ENCODE measurements around the gene KLK8.

Gene KLK8, protein sequence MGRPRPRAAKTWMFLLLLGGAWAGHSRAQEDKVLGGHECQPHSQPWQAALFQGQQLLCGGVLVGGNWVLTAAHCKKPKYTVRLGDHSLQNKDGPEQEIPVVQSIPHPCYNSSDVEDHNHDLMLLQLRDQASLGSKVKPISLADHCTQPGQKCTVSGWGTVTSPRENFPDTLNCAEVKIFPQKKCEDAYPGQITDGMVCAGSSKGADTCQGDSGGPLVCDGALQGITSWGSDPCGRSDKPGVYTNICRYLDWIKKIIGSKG

GRCh38 chr19:51001515-51001914 lies at the start of gene KLK8:
Gene KLK8 (minus strand): TSS chr19:51001604. CDS start chr19:51001167, 437 bp downstream.
- H3K27me3 ChIP-seq (ENCODE audit: insufficient read depth, low read length): 0 out of 2 replicates have a peak, but pooled peaks cover 4% of the 10 kb centered on the region
- peak within 1 kb of the TSS; percentile 33 for H3K4me3 ChIP-seq (ENCODE audit: low read length)
- H3K36me3 ChIP-seq (ENCODE audit: insufficient read depth, low read depth, low read length): no peaks in the 10 kb centered on the region
- H3K27ac ChIP-seq (ENCODE audit: low read length): no peak within 1 kb of the TSS
- H3K4me1 ChIP-seq (ENCODE audit: insufficient read depth, low read length): peaks cover 3% of the 10 kb centered on the region; the same call in 1 of the 2 replicates
- no peaks in the 10 kb centered on the region for H3K9me3 ChIP-seq (ENCODE audit: insufficient read depth, low read depth, low read length)
- H3K9ac ChIP-seq (ENCODE audit: low read depth, low read length): no peak within 1 kb of the TSS

- Histone ChIP-seq H3K9ac (ENCODE audit: low read depth, low read length) (peak overlapping the region; percentile 67; the same call in 1 of the 2 replicates), H3K4me3 (ENCODE audit: low read length) (peak overlapping the region; percentile 53; the same call in 1 of the 2 replicates), H3K36me3 (ENCODE audit: insufficient read depth, low read depth, low read length) (no peaks in the 10 kb centered on the region), H3K9me3 (ENCODE audit: insufficient read depth, low read depth, low read length) (no peaks in the 10 kb centered on the region), H3K27me3 (ENCODE audit: insufficient read depth, low read length) (no peaks in the 10 kb centered on the region), H3K4me1 (ENCODE audit: insufficient read depth, low read length) (peaks cover 7% of the 10 kb centered on the region; the same call in 1 of the 2 replicates), H3K27ac (ENCODE audit: low read length) (peak overlapping the region; percentile 43)
Observed at GRCh38 chr19:51047031-51047335, 45.6 kb upstream of the KLK8 start.

- Histone ChIP-seq H3K36me3 (ENCODE audit: insufficient read depth, low read depth, low read length) (no peaks in the 10 kb centered on the region), H3K9ac (ENCODE audit: low read depth, low read length) (no peak overlapping the region), H3K4me1 (ENCODE audit: insufficient read depth, low read length) (peaks cover 7% of the 10 kb centered on the region; the same call in 1 of the 2 replicates), H3K9me3 (ENCODE audit: insufficient read depth, low read depth, low read length) (no peaks in the 10 kb centered on the region), H3K4me3 (ENCODE audit: low read length) (no peak overlapping the region), H3K27ac (ENCODE audit: low read length) (no peak overlapping the region), H3K27me3 (ENCODE audit: insufficient read depth, low read length) (no peaks in the 10 kb centered on the region)
Observed at GRCh38 chr19:51044327-51044726, 42.9 kb upstream of the KLK8 start.

GRCh38 chr19:51043497-51043896 lies 42.1 kb upstream of the KLK8 start:
- H3K4me3 ChIP-seq (ENCODE audit: low read length): no peak overlapping the region
- no peaks in the 10 kb centered on the region for H3K9me3 ChIP-seq (ENCODE audit: insufficient read depth, low read depth, low read length)
- no peaks in the 10 kb centered on the region for H3K36me3 ChIP-seq (ENCODE audit: insufficient read depth, low read depth, low read length)
- peaks cover 6% of the 10 kb centered on the region; the same call in 1 of the 2 replicates for H3K4me1 ChIP-seq (ENCODE audit: insufficient read depth, low read length)
- H3K9ac ChIP-seq (ENCODE audit: low read depth, low read length): no peak overlapping the region
- H3K27me3 ChIP-seq (ENCODE audit: insufficient read depth, low read length): no peaks in the 10 kb centered on the region
- H3K27ac ChIP-seq (ENCODE audit: low read length): no peak overlapping the region

GRCh38 chr19:51040151-51040550 lies 38.7 kb upstream of the KLK8 start:
- no peaks in the 10 kb centered on the region for H3K9me3 ChIP-seq (ENCODE audit: insufficient read depth, low read depth, low read length)
- peaks cover 1% of the 10 kb centered on the region; the same call in 1 of the 2 replicates for H3K27me3 ChIP-seq (ENCODE audit: insufficient read depth, low read length)
- H3K27ac ChIP-seq (ENCODE audit: low read length): no peak overlapping the region
- H3K36me3 ChIP-seq (ENCODE audit: insufficient read depth, low read depth, low read length): no peaks in the 10 kb centered on the region
- H3K4me3 ChIP-seq (ENCODE audit: low read length): no peak overlapping the region
- no peak overlapping the region for H3K9ac ChIP-seq (ENCODE audit: low read depth, low read length)
- no peaks in the 10 kb centered on the region; the same call in 1 of the 2 replicates for H3K4me1 ChIP-seq (ENCODE audit: insufficient read depth, low read length)

GRCh38 chr19:51036519-51036918 lies 35.1 kb upstream of the KLK8 start:
- no peaks in the 10 kb centered on the region for H3K9me3 ChIP-seq (ENCODE audit: insufficient read depth, low read depth, low read length)
- H3K4me3 ChIP-seq (ENCODE audit: low read length): no peak overlapping the region
- no peak overlapping the region for H3K9ac ChIP-seq (ENCODE audit: low read depth, low read length)
- H3K36me3 ChIP-seq (ENCODE audit: insufficient read depth, low read depth, low read length): no peaks in the 10 kb centered on the region
- peaks cover 3% of the 10 kb centered on the region; the same call in 1 of the 2 replicates for H3K27me3 ChIP-seq (ENCODE audit: insufficient read depth, low read length)
- H3K27ac ChIP-seq (ENCODE audit: low read length): no peak overlapping the region
- H3K4me1 ChIP-seq (ENCODE audit: insufficient read depth, low read length): no peaks in the 10 kb centered on the region; the same call in 1 of the 2 replicates

GRCh38 chr19:51034704-51035103 lies 33.3 kb upstream of the KLK8 start, which contains the start of gene KLK12:
Gene KLK12 (minus strand): TSS chr19:51035002. CDS start chr19:51034621, 381 bp downstream.
- Histone ChIP-seq H3K4me1 (ENCODE audit: insufficient read depth, low read length) (no peaks in the 10 kb centered on the region; the same call in 1 of the 2 replicates), H3K4me3 (ENCODE audit: low read length) (no peak within 1 kb of the TSS), H3K36me3 (ENCODE audit: insufficient read depth, low read depth, low read length) (no peaks in the 10 kb centered on the region), H3K27ac (ENCODE audit: low read length) (no peak within 1 kb of the TSS), H3K9me3 (ENCODE audit: insufficient read depth, low read depth, low read length) (no peaks in the 10 kb centered on the region), H3K9ac (ENCODE audit: low read depth, low read length) (no peak within 1 kb of the TSS), H3K27me3 (ENCODE audit: insufficient read depth, low read length) (peaks cover 3% of the 10 kb centered on the region; the same call in 1 of the 2 replicates)

DNA sequence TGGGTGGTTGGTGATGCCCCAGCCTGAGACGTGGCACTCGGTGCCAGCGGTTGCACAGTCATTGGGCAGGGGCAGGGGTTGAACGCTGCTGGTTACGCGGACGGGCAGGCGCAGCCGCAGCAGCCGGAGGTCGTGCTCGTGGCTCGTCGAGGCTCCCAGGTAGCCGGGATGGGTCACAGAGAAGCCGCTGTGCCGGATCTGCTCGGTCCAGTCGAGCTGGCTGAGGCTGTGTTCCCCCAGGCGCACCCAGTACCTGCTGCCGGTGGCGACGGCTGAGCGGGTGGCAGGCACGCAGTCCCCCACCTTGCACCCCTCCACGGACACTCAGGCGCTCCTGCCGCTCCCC lies 30.4 kb upstream of the KLK8 start:
- H3K4me3 ChIP-seq (ENCODE audit: low read length): no peak overlapping the region
- H3K9ac ChIP-seq (ENCODE audit: low read depth, low read length): no peak overlapping the region
- no peaks in the 10 kb centered on the region; the same call in 1 of the 2 replicates for H3K4me1 ChIP-seq (ENCODE audit: insufficient read depth, low read length)
- H3K9me3 ChIP-seq (ENCODE audit: insufficient read depth, low read depth, low read length): no peaks in the 10 kb centered on the region
- no peak overlapping the region for H3K27ac ChIP-seq (ENCODE audit: low read length)
- no peaks in the 10 kb centered on the region for H3K36me3 ChIP-seq (ENCODE audit: insufficient read depth, low read depth, low read length)
- H3K27me3 ChIP-seq (ENCODE audit: insufficient read depth, low read length): peaks cover 3% of the 10 kb centered on the region; the same call in 1 of the 2 replicates

- Histone ChIP-seq H3K36me3 (ENCODE audit: insufficient read depth, low read depth, low read length) (no peaks in the 10 kb centered on the region), H3K4me3 (ENCODE audit: low read length) (no peak overlapping the region), H3K27me3 (ENCODE audit: insufficient read depth, low read length) (peaks cover 3% of the 10 kb centered on the region; the same call in 1 of the 2 replicates), H3K4me1 (ENCODE audit: insufficient read depth, low read length) (no peaks in the 10 kb centered on the region), H3K9me3 (ENCODE audit: insufficient read depth, low read depth, low read length) (no peaks in the 10 kb centered on the region), H3K27ac (ENCODE audit: low read length) (no peak overlapping the region), H3K9ac (ENCODE audit: low read depth, low read length) (no peak overlapping the region)
Observed at GRCh38 chr19:51031220-51031879, 29.9 kb upstream of the KLK8 start.

DNA sequence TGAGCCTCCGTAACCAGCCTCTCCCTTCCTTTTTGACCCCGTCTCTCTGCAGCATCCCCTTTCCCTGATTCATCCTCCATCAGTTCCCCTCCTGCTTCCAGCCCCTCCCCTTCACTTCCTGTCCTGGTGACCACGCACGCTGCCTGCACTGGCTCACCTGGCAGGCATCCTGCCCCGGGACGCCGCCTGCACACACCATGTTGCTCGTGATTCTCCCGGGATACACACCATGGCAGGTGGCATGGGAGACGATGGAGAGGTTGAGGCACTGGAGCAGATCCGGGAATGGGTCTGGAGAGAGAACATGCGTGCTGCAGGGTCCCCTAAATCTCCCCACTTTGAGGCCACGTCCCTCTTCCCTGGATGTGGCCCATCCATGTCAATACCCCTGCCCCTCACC lies 29.2 kb upstream of the KLK8 start:
- H3K9me3 ChIP-seq (ENCODE audit: insufficient read depth, low read depth, low read length): no peaks in the 10 kb centered on the region
- no peak overlapping the region for H3K27ac ChIP-seq (ENCODE audit: low read length)
- H3K9ac ChIP-seq (ENCODE audit: low read depth, low read length): no peak overlapping the region
- H3K36me3 ChIP-seq (ENCODE audit: insufficient read depth, low read depth, low read length): no peaks in the 10 kb centered on the region
- H3K4me1 ChIP-seq (ENCODE audit: insufficient read depth, low read length): no peaks in the 10 kb centered on the region
- H3K27me3 ChIP-seq (ENCODE audit: insufficient read depth, low read length): peaks cover 3% of the 10 kb centered on the region; the same call in 1 of the 2 replicates
- no peak overlapping the region for H3K4me3 ChIP-seq (ENCODE audit: low read length)

DNA sequence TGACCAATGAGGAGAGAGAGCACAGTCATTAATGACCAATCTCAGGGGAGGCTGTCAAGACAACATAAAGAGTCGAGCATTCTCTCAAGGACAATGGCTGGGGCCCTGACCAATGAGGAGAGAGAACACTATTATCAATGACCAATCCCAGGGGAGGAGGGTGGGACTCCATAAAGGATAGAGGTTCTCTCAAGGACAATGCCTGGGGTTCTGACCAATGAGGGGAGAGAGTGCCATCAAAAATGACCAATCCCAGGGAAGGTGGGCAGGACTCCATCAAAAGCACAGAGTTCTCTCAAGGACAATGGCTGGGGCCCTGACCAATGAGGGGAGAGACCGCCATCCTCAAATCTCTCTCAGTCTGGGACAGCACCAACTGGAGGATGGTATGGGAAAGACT lies 28.3 kb upstream of the KLK8 start:
- Histone ChIP-seq H3K9ac (ENCODE audit: low read depth, low read length) (no peak overlapping the region), H3K36me3 (ENCODE audit: insufficient read depth, low read depth, low read length) (no peaks in the 10 kb centered on the region)

DNA sequence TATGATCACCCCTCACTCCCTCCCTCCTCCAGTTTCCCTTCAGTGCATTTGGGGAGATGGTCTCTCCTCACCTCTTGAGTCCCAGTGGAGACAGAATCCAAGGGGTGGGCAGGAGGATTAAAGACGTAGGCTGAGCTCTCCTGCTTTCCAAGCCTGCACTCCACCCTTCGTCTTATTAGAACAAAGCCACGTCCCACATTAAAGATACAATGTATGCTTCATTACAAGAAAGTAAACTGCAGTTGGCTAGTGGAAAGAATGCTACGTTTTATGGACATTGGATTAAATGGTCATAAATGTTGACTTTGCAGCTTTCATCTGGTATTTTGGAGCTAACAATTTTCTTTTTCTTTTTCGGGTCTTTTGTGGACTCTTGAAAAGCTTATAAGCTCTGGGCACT lies 26.5 kb upstream of the KLK8 start:
- Histone ChIP-seq H3K27ac (ENCODE audit: low read length) (no peak overlapping the region), H3K27me3 (ENCODE audit: insufficient read depth, low read length) (no peaks in the 10 kb centered on the region), H3K9ac (ENCODE audit: low read depth, low read length) (no peak overlapping the region), H3K4me3 (ENCODE audit: low read length) (no peak overlapping the region), H3K36me3 (ENCODE audit: insufficient read depth, low read depth, low read length) (no peaks in the 10 kb centered on the region), H3K4me1 (ENCODE audit: insufficient read depth, low read length) (peaks cover 4% of the 10 kb centered on the region; the same call in 1 of the 2 replicates), H3K9me3 (ENCODE audit: insufficient read depth, low read depth, low read length) (no peaks in the 10 kb centered on the region)

More for the DNA sequence above, 28.3 kb upstream of the KLK8 start:
- Histone ChIP-seq H3K9me3 (ENCODE audit: insufficient read depth, low read depth, low read length) (no peaks in the 10 kb centered on the region), H3K4me3 (ENCODE audit: low read length) (no peak overlapping the region), H3K27ac (ENCODE audit: low read length) (no peak overlapping the region), H3K4me1 (ENCODE audit: insufficient read depth, low read length) (peaks cover 4% of the 10 kb centered on the region; the same call in 1 of the 2 replicates), H3K27me3 (ENCODE audit: insufficient read depth, low read length) (no peaks in the 10 kb centered on the region)

Measured in iPS-20b (cell line).